CD4-positive, alpha-beta T cell treated with Interleukin-6 for 4 hours (primary cell): Measurements from ENCODE around the gene ABCC2.
"Not testable (repeated sequence)": the region's sequence is repeated elsewhere in the genome, so short reads cannot be mapped to it uniquely, and the experiment has no call there.

Experiments
- DNase-seq: peaks from one replicate; pipeline ENCODE4 v3.0.0-alpha.2; 2020; ENCODE audit warnings: mixed read lengths

ABCC2 gene

GRCh38 chr10:99782447-99783286 is at the start of gene ABCC2:
ABCC2 (plus strand) TSS chr10:99782640; CDS start chr10:99782845, 205 bp downstream.
- DNase-seq, result no peak

GRCh38 chr10:99733366-99733765 is 49.1 kb upstream of the ABCC2 start:
- no peak for DNase-seq

GRCh38 chr10:99734111-99734510 is 48.3 kb upstream of the ABCC2 start:
- not testable (repeated sequence) for DNase-seq

GRCh38 chr10:99740260-99740659 is 42.2 kb upstream of the ABCC2 start:
- no peak for DNase-seq

GRCh38 chr10:99740933-99741559 is 41.4 kb upstream of the ABCC2 start:
- no peak for DNase-seq

GRCh38 chr10:99742254-99742653 is 40.2 kb upstream of the ABCC2 start:
- no peak for DNase-seq

- no peak for DNase-seq
Observed at GRCh38 chr10:99742701-99743100, 39.7 kb upstream of the ABCC2 start.

- DNase-seq, result no peak
Observed at GRCh38 chr10:99743841-99744240, 38.6 kb upstream of the ABCC2 start.

GRCh38 chr10:99746166-99746565 is 36.3 kb upstream of the ABCC2 start:
- not testable (repeated sequence) for DNase-seq

- DNase-seq, result no peak
Observed at GRCh38 chr10:99748823-99749451, 33.5 kb upstream of the ABCC2 start.

GRCh38 chr10:99750641-99751040 is 31.8 kb upstream of the ABCC2 start:
- DNase-seq, result no peak

- no peak for DNase-seq
Observed at GRCh38 chr10:99754670-99755069, 27.8 kb upstream of the ABCC2 start.

GRCh38 chr10:99756159-99756558 is 26.3 kb upstream of the ABCC2 start:
- no peak for DNase-seq

GRCh38 chr10:99758211-99758891 is 24.1 kb upstream of the ABCC2 start:
- no peak for DNase-seq

- DNase-seq, result no peak
Observed at GRCh38 chr10:99760321-99760720, 22.1 kb upstream of the ABCC2 start.

GRCh38 chr10:99761365-99761764 is 21.1 kb upstream of the ABCC2 start:
- no peak for DNase-seq

- no peak for DNase-seq
Observed at GRCh38 chr10:99765672-99766301, 16.7 kb upstream of the ABCC2 start.

GRCh38 chr10:99766302-99766681 is 16.1 kb upstream of the ABCC2 start:
- no peak for DNase-seq

GRCh38 chr10:99767901-99768300 is 14.5 kb upstream of the ABCC2 start:
- DNase-seq, result no peak

GRCh38 chr10:99768556-99768955 is 13.9 kb upstream of the ABCC2 start:
- DNase-seq, result no peak

- no peak for DNase-seq
Observed at GRCh38 chr10:99769706-99770105, 12.7 kb upstream of the ABCC2 start.

GRCh38 chr10:99770408-99771045 is 11.9 kb upstream of the ABCC2 start:
- no peak for DNase-seq
